Spleen (tissue), 11 donors: ENCODE results near the gene DST. TPM values are rescaled to one million over a fixed set of nuclear protein-coding genes. Genes with fewer than 3 reads are reported as not detected.

Experiments used
- DNase-seq: peaks from one replicate; pipeline ENCODE4 v3.0.0-alpha.2; 2020
- H3K27ac ChIP-seq, 8 donors: fragments of 200-600 bp; sonication (generic) in 7 of 8; 1 replicate in 4 of 8; 2 replicates in 4 of 8; pipeline versions ENCODE4 v1.5.0 to v1.8.0; 2016 to 2021; ENCODE audit warnings: inconsistent platforms in 4 of 8, mild to moderate bottlenecking in 4 of 8, moderate library complexity in 1 of 8
- H3K27me3 ChIP-seq, 7 donors: fragments of 200-600 bp; sonication (generic) in 6 of 7; replicated peaks in 1 of 7; 1 replicate in 4 of 7; 2 replicates in 3 of 7; pipeline versions ENCODE4 v1.5.0 to v1.8.0; 2016 to 2021; ENCODE audit warnings: inconsistent platforms in 3 of 7, mild to moderate bottlenecking in 1 of 7
- H3K36me3 ChIP-seq, 6 donors: fragments of 200-600 bp; sonication (generic) in 5 of 6; 1 replicate in 4 of 6; 2 replicates in 2 of 6; pipeline versions ENCODE4 v1.5.0 to v1.8.0; 2016 to 2021; ENCODE audit warnings: inconsistent platforms in 2 of 6
- H3K4me1 ChIP-seq, 6 donors: fragments of 200-600 bp; sonication (generic) in 5 of 6; 1 replicate in 3 of 6; 2 replicates in 3 of 6; pipeline versions ENCODE4 v1.5.0 to v1.8.0; 2016 to 2021; ENCODE audit warnings: inconsistent platforms in 3 of 6
- H3K4me3 ChIP-seq, 8 donors: fragments of 200-600 bp; sonication (generic) in 7 of 8; 1 replicate in 4 of 8; 2 replicates in 4 of 8; pipeline versions ENCODE4 v1.5.0 to v1.8.0; 2016 to 2021; ENCODE audit warnings: inconsistent platforms in 4 of 8, mild to moderate bottlenecking in 4 of 8, moderate library complexity in 2 of 8
- H3K9me3 ChIP-seq, 8 donors: fragments of 200-600 bp; sonication (generic) in 7 of 8; 1 replicate in 4 of 8; 2 replicates in 4 of 8; pipeline versions ENCODE4 v1.5.0 to v1.8.0; 2016 to 2021; ENCODE audit warnings: inconsistent platforms in 4 of 8
- CTCF ChIP-seq, 11 experiments: fragments of 200-600 bp in 7 of 11; fragments of 450-650 bp in 4 of 11; sonication (generic) in 4 of 11; IDR thresholded peaks in 8 of 11; conservative IDR thresholded peaks in 3 of 11; 1 replicate in 7 of 11; 2 replicates in 4 of 11; pipeline versions ENCODE4 v1.4.0 to v1.8.0; 2016 to 2021; ENCODE audit warnings: antibody characterized with exemption in 11 of 11, inconsistent platforms in 4 of 11, mild to moderate bottlenecking in 1 of 11
- POLR2A ChIP-seq, 3 donors: fragments of 450-650 bp; IDR thresholded peaks; one replicate each; pipeline ENCODE4 v1.5.1; 2017; ENCODE audit warnings: antibody characterized with exemption in 3 of 3, mild to moderate bottlenecking in 1 of 3
- POLR2AphosphoS5 ChIP-seq, 3 donors: sonication (generic); formaldehyde crosslinking; IDR thresholded peaks; one replicate each; pipeline ENCODE4 v1.5.1; 2017; ENCODE audit warnings: antibody characterized with exemption in 3 of 3
- WGBS, 5 donors: extraction: QIAGEN DNeasy Blood & Tissue Kit in 3 of 5; methylation state at CpG; one replicate each; pipeline versions ENCODE4 v1.1.5 to v1.1.7; 2013 to 2018; 5-methylcytosine and 5-hydroxymethylcytosine counted together
- intact Hi-C: fragments of 100-400 bp; cut with DNase I; formaldehyde crosslinking; loops from one replicate; pipeline ENCODE4 v1.15.0; 2023; ENCODE audit warnings: low total_unique reads
- polyA plus RNA-seq, 3 donors: library from polyadenylated mRNA; stranded (reverse); fragments of 200-250 nt; gene quantifications; one replicate each; pipeline ENCODE4 v1.2.1, GENCODE V29; 2013
- total RNA-seq, 7 donors: library from RNA; depleted of rRNA in 3 of 7; stranded (reverse); fragments of >200 nt in 3 of 7; fragmentation: NEBNext Ultra II Directional in 4 of 7; extraction: Animal tissue kit (Norgen Biotek cat#: 25700) in 4 of 7; gene quantifications; one replicate each; pipeline versions ENCODE4 v1.1.0 to v1.2.1, GENCODE V29; 2016 to 2021
- donor health status: healthy with polysubstance abuse.
- donor health status: DM: no; HTN: no; CAD: no; lungs with moderate emphysema.
- donor health status: DM: no; HTN: no; CAD: no.
- donor health status: Bipolar disorder and iron deficiency.
- donor health status: healthy.
- donor health status: DM: no; HTN: no; CAD: no.
- donor health status: DM: yes; HTN: yes; CAD: no.

The DST gene
- total and polyA plus RNA-seq, 10 donors, result 16.5 to 236 (median 156) TPM

DNA sequence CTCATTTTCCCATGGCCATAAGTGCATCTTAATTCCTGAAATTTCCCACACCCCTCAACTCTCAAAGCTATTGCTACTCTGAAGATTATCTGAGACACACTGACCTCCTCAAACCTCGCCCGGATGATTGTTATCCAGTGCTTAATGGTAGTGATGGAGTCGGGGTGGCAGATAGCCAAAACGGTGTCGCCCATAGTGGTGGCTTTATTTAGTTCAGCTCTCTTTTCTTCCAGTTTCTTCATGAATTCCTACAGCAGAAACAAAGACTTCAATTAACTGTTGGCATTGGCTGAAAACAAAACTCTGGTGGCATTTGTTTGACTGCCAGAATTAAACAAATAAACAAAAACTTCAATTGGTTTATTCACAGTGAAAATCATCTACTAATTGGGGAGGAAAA, 165.4 kb downstream of the DST start:
- WGBS, 5 donors, result 94 to 97% (median 96%) methylated on average over 5 of the region's 5 CpGs
- intact Hi-C loops, result no loop called here
- no peak for TF ChIP-seq POLR2A (IDR thresholded peaks at IDR 0.05)
- no peak for TF ChIP-seq POLR2AphosphoS5 (IDR thresholded peaks at IDR 0.05)
- no peak for TF ChIP-seq CTCF (IDR thresholded peaks at IDR 0.05 in 8 of 11, conservative IDR thresholded peaks at IDR 0.05 in 3 of 11)
- Histone ChIP-seq H3K4me3 (no peak overlapping the region), H3K27ac (no peak overlapping the region), H3K27me3 (no peaks in the 10 kb centered on the region), H3K36me3 (peaks cover 0 to 77% (median 9%) of the 10 kb centered on the region in 6 donors), H3K9me3 (peaks cover 0 to 9% (median 3%) of the 10 kb centered on the region in 8 donors), H3K4me1 (no peaks in the 10 kb centered on the region)
- DNase-seq, result no peak

- 55 to 76% (median 71%) methylated on average over 4 of the region's 4 CpGs for WGBS, 5 donors
- no peak overlapping the region for H3K4me3 ChIP-seq
- peaks cover 0 to 79% (median 13%) of the 10 kb centered on the region in 6 donors for H3K36me3 ChIP-seq
- no peaks in the 10 kb centered on the region for H3K27me3 ChIP-seq
- no peaks in the 10 kb centered on the region for H3K4me1 ChIP-seq
- intact Hi-C loops, result no loop called here
- TF ChIP-seq POLR2AphosphoS5 (IDR thresholded peaks at IDR 0.05) (no peak), CTCF (IDR thresholded peaks at IDR 0.05 in 8 of 11, conservative IDR thresholded peaks at IDR 0.05 in 3 of 11) (no peak), POLR2A (IDR thresholded peaks at IDR 0.05) (no peak)
- no peak for DNase-seq
- H3K27ac ChIP-seq, result no peak overlapping the region
- peaks cover 0 to 9% (median 3%) of the 10 kb centered on the region in 8 donors for H3K9me3 ChIP-seq
These were observed 166.8 kb downstream of the DST start for GRCh38 chr6:56475736-56476457.

DNA sequence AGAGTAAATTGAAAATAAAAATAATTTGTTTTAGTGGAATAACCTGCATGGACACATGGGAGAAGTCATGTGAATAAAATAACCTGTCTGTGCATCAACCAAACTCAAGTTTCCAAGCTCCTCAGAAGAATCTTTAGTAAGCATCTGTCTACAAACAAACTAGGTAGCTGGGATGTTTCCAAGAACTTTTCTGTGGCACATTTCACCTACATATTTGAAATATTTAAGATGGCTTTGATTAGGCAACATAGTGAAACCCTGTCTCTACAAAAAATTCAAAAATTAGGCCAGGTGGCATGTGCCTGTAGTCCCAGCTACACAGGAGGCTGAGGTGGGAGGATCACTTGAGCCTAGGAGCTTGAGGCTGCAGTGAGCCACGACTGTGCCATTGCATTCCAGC, 168.2 kb downstream of the DST start:
- H3K4me3 ChIP-seq, result no peak overlapping the region
- TF ChIP-seq POLR2AphosphoS5 (IDR thresholded peaks at IDR 0.05) (no peak), POLR2A (IDR thresholded peaks at IDR 0.05) (no peak), CTCF (IDR thresholded peaks at IDR 0.05 in 8 of 11, conservative IDR thresholded peaks at IDR 0.05 in 3 of 11) (no peak)
- intact Hi-C loops, result no loop called here
- H3K4me1 ChIP-seq, result no peaks in the 10 kb centered on the region
- no peaks in the 10 kb centered on the region for H3K27me3 ChIP-seq
- no peak overlapping the region for H3K27ac ChIP-seq
- 32 to 82% (median 53%) methylated on average over 1 of the region's 1 CpG for WGBS, 5 donors
- DNase-seq, result no peak
- H3K9me3 ChIP-seq, result peaks cover 0 to 6% (median 2%) of the 10 kb centered on the region in 8 donors
- H3K36me3 ChIP-seq, result peaks cover 0 to 78% (median 12%) of the 10 kb centered on the region in 6 donors

DNA sequence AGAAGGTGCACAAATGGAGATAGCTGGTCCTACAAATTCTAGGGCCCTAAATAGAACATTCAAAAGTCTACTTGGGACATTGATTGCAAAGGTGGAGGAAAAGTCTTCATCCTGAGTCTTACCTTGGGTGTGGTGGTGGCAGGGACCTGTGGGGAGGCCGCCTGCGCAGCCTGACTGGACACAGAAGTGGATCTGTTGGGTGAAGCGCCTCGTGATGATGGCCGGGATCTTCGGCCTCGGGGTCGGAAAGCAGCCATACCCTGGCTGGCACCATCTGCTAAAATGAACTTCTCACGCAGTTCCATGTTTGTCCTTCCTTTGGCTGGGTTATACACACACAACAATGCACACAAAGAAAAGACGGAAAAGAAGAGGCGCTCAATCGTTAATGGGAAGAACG, 179.2 kb downstream of the DST start:
- Histone ChIP-seq H3K27me3 (no peaks in the 10 kb centered on the region), H3K27ac (no peak overlapping the region), H3K4me1 (no peaks in the 10 kb centered on the region), H3K36me3 (peaks cover 0 to 64% (median 14%) of the 10 kb centered on the region in 6 donors), H3K9me3 (no peaks in the 10 kb centered on the region), H3K4me3 (no peak overlapping the region)
- DNase-seq, result no peak
- intact Hi-C loops, result no loop called here
- WGBS, 5 donors, result 93 to 98% (median 96%) methylated on average over 13 of the region's 13 CpGs
- TF ChIP-seq POLR2AphosphoS5 (IDR thresholded peaks at IDR 0.05), result no peak
- TF ChIP-seq POLR2A (IDR thresholded peaks at IDR 0.05), result no peak
- no peak for TF ChIP-seq CTCF (IDR thresholded peaks at IDR 0.05 in 8 of 11, conservative IDR thresholded peaks at IDR 0.05 in 3 of 11)
